IgD-negative memory B cell (primary cell): ENCODE measurements around the gene GPR161. TPM values are rescaled to one million over a fixed set of nuclear protein-coding genes. Genes with fewer than 3 reads are reported as not detected.
A peak's percentile ranks its signal among the peaks of the same experiment; 100 is the strongest.

Source experiments
- H3K27ac Mint-ChIP-seq, 3 donors: one replicate each; pipeline ENCODE4 v1.8.0; 2020 to 2022; ENCODE audit warnings: mild to moderate bottlenecking in 3 of 3, mixed read lengths in 3 of 3, moderate library complexity in 1 of 3
- H3K27me3 Mint-ChIP-seq: one replicate; pipeline ENCODE4 v1.8.0; 2021; ENCODE audit warnings: mixed read lengths
- H3K36me3 Mint-ChIP-seq: one replicate; pipeline ENCODE4 v1.8.0; 2020; ENCODE audit warnings: mild to moderate bottlenecking, mixed read lengths
- H3K4me1 Mint-ChIP-seq, 3 donors: one replicate each; pipeline ENCODE4 v1.8.0; 2020 to 2022; ENCODE audit warnings: mixed read lengths in 3 of 3, mild to moderate bottlenecking in 1 of 3
- H3K4me3 Mint-ChIP-seq, 4 donors: one replicate each; pipeline ENCODE4 v1.8.0; 2020 to 2022; ENCODE audit warnings: mild to moderate bottlenecking in 4 of 4, mixed read lengths in 4 of 4, moderate library complexity in 3 of 4
- H3K9me3 Mint-ChIP-seq, 3 donors: one replicate each; pipeline ENCODE4 v1.8.0; 2020 to 2021; ENCODE audit warnings: mixed read lengths in 3 of 3, mild to moderate bottlenecking in 1 of 3
- polyA plus RNA-seq: library from polyadenylated mRNA; unstranded; fragments of 300-500 nt; fragmentation: Illumina TruSeq; gene quantifications from one replicate; pipeline ENCODE4 v1.2.3, GENCODE V29; 2021

The GPR161 gene
- polyA plus RNA-seq, 1 donor from 2014 or later, result not detected

DNA sequence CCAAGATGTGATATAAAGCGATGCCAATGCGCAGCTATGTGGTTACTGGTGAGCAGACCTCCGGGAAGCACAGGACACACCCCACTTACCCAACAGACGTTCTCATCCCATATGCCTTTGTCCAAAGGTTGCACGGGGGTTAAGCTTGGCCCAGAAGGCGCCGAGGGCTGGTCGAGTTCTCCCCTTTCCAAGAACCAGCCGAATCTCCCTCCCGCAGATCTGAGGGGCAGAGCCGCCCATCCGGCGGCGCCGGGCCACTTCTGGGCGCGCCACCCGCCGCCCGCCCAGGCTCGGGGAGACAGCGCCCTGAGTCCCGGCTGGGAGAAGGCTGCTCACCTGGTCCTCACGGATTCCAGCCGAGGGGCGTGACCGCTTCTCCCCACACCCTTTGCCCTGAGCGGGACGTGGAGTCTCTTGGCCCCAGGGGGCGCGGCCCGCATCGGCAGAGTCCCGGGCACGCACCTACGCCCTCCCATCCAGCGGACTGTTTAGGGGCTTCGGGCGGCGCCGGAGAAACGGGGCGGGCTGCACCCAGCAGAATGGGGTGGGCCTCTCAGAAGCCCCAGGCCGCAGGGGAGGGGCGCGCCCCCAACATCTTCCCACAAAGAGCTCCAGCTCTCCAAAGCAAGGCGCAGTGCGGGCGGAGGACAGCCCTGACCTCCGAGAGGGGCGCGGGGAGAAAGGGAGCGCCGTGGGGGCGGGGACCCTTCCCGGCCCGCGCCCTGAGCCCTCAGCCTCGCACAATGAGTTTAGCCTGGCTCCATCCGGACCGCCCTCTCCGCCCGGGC is 615 bp downstream of the GPR161 start:
- H3K4me3 Mint-ChIP-seq, result peak overlapping the region; percentile 79 to 94 (median 86)
- H3K27ac Mint-ChIP-seq, result peak overlapping the region in 1 of 3 donors; percentile 2
- peaks cover 33% of the 10 kb centered on the region for H3K27me3 Mint-ChIP-seq
- H3K9me3 Mint-ChIP-seq, result no peaks in the 10 kb centered on the region
- peaks cover 4% of the 10 kb centered on the region for H3K36me3 Mint-ChIP-seq
- peaks cover 5 to 14% (median 11%) of the 10 kb centered on the region in 3 donors for H3K4me1 Mint-ChIP-seq

DNA sequence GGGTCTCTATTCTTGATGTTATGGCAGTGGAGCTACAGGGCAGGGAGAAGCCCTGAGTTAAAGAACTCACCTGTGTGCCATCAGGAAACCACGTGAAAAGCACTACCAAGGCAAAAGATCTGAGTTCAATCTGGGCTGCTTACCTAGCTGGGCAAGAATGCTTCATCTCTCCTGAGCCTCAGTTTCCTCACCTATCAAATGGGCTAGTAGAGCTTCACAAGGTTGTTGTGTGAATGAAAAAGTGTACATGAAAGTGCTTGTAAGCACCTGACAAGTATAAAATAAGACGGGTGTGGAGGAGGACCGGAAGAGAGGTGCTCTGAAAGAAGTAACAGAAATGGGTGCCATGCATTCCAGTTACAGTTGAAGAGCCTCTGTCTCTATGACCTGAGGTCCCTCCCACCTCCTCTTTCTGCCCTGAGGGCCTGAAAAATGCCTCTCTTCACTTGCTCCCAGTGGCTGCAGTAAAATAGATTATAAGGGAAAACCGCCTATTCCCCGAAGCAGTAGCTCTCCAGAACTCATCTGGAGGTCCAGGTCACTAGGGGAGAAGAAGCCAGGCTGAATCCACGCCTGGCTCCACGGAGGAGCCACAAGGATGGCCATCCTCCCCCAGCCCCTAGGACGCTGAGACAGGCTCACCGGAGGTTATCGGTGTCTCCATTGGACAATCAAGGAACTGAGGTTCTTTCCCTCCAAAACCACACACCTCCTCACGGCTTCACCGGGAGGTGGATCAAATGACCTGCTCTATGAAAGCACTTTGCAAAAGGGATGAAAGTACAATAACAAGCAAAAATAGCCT is 1.4 kb downstream of the GPR161 start:
- Mint-ChIP-seq H3K9me3 (no peaks in the 10 kb centered on the region), H3K27ac (peak overlapping the region in 1 of 3 donors; percentile 2), H3K27me3 (peaks cover 34% of the 10 kb centered on the region), H3K4me3 (peak overlapping the region; percentile 79 to 94 (median 86)), H3K4me1 (peaks cover 5 to 14% (median 11%) of the 10 kb centered on the region in 3 donors), H3K36me3 (peaks cover 4% of the 10 kb centered on the region)

DNA sequence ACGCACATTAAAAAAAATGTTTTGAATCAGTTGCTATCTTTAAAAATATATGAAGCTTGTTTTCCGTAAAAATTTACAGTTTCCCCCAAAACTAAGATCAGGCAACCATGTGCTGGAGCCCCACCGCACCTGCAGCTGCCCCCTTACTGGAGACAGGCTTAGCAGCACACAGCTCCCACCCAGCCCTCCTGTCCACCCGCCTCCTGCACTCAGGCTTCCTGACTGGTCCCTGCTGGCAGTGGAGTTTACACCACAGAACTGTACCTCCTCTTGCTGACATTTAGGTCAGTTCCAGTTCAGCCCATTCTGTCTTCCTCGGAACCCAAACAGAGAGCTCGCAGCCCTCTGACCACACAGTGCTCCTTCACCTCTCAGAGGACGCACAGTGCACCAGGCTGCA is 2.1 kb downstream of the GPR161 start:
- H3K4me1 Mint-ChIP-seq, result peaks cover 5 to 14% (median 11%) of the 10 kb centered on the region in 3 donors
- H3K27ac Mint-ChIP-seq, result no peak overlapping the region
- no peaks in the 10 kb centered on the region for H3K9me3 Mint-ChIP-seq
- peaks cover 4% of the 10 kb centered on the region for H3K36me3 Mint-ChIP-seq
- H3K27me3 Mint-ChIP-seq, result peaks cover 37% of the 10 kb centered on the region
- peak overlapping the region in 2 of 4 donors; percentile 79 to 88 for H3K4me3 Mint-ChIP-seq

DNA sequence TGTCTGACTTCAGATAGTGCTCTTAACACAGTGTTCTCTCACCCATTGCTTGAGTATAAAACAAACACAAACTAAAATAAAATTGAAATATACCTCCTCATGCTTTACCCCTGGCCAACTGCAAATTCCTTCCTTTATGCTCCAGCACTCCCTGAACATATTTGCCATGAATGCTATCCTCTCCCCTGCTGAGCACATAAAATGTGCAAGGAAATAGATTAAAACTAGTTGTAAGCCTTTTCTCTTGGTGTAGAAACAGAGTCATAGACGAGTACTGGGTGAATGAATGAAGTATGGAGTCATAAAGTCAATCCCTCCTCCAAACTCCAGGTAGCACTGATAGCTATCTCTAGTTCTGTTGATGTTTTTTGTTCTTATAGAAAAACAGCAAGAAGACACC is 2.6 kb downstream of the GPR161 start:
- Mint-ChIP-seq H3K9me3 (no peaks in the 10 kb centered on the region), H3K27me3 (peaks cover 37% of the 10 kb centered on the region), H3K4me3 (peak overlapping the region in 1 of 4 donors; percentile 79), H3K36me3 (peaks cover 4% of the 10 kb centered on the region), H3K27ac (no peak overlapping the region), H3K4me1 (peaks cover 5 to 14% (median 11%) of the 10 kb centered on the region in 3 donors)

DNA sequence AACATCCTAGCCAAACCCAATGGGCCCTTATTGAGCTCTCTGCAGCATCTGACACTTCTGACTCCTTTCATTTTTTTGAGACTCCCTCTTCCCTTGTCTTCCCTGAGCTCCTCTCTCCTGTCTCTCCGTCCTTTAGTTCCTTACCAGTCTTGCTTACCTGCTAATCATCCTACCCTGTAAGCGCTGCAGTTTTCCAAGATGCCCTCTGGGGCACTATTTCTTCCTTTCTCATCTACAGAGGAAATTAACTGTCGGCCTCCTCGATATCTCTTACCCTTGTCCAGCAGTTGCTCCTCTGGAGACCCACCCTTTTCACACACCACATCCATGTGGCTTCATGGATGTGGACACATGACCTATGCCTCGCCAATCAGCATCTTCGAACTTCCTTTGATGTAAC is 6.8 kb downstream of the GPR161 start:
- H3K27me3 Mint-ChIP-seq, result peaks cover 36% of the 10 kb centered on the region
- no peak overlapping the region for H3K4me3 Mint-ChIP-seq
- H3K4me1 Mint-ChIP-seq, result peaks cover 0 to 2% (median 0%) of the 10 kb centered on the region in 3 donors
- H3K9me3 Mint-ChIP-seq, result peaks cover 0 to 3% (median 0%) of the 10 kb centered on the region in 3 donors
- no peak overlapping the region for H3K27ac Mint-ChIP-seq
- H3K36me3 Mint-ChIP-seq, result peaks cover 2% of the 10 kb centered on the region

DNA sequence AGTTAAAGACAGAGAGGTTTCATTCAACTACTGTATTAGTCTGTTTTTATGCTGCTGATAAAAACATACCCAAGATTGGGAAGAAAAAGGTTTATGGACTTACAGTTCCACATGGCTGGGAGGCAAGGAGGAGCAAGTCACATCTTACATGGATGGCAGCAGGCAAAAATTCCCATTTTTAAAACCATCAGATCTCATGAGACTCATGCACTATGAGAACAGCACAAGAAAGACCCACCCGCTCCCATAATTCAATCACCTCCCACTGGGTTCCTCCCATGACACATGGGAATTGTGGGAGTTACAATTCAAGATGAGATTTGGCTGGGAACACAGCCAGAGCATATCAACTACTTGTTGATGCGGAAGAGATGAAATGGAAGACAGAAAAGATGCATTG is 9.2 kb downstream of the GPR161 start:
- peaks cover 2% of the 10 kb centered on the region for H3K36me3 Mint-ChIP-seq
- peaks cover 0 to 6% (median 0%) of the 10 kb centered on the region in 3 donors for H3K9me3 Mint-ChIP-seq
- H3K4me3 Mint-ChIP-seq, result no peak overlapping the region
- H3K4me1 Mint-ChIP-seq, result no peaks in the 10 kb centered on the region
- H3K27me3 Mint-ChIP-seq, result peaks cover 38% of the 10 kb centered on the region
- no peak overlapping the region for H3K27ac Mint-ChIP-seq

DNA sequence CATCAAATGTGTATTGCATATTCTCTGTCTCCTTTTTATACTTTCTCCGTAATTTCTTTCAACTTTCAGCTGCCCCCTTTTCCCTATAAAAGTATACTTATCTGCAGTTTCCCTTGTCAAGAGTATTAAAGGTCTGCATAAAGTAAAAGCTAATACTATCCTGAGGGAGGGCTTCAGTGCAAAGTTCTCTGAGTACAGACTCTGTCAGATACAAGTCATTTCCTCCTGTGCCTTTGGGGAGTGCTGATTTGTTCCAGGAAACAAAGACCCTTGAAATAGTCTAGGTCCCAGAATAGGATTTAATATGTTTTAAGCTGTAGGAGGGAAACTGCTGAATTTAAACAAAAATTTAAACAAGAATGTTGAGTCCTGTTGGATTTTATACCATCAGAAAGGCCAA is 11.7 kb downstream of the GPR161 start:
- Mint-ChIP-seq H3K9me3 (peaks cover 2 to 9% (median 6%) of the 10 kb centered on the region in 3 donors), H3K27me3 (peaks cover 31% of the 10 kb centered on the region), H3K27ac (no peak overlapping the region), H3K4me1 (no peaks in the 10 kb centered on the region), H3K4me3 (no peak overlapping the region), H3K36me3 (no peaks in the 10 kb centered on the region)

DNA sequence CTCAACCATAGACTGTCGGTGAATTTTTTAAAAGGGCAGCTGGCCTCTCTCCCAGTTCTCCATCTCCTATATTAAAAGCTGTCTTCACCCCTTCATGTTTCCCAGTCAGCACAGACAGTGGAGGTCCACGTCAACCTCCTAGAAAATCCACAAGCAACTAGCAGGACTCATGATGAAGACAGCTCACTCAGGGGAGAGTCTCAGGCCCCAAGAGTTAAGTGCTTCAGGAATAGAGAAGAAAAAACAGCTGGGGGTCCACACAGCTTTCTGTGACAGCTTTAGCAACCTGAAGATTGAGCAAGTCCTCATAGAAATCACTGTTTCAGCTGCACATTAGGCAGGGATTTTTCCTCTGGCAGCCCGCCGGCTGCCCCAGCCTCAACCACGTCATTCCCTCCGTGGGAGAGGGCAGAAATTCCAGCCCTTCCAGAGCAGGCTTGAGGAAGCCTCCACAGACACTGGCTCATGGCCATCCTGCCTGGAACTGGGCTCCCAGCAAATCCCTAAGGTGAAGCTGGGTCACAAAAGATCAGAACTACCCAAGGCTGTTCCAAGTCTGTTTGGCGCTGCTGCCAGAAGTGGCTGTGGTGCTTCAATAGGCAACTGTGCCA is 15.2 kb downstream of the GPR161 start:
- Mint-ChIP-seq H3K9me3 (peaks cover 5 to 14% (median 6%) of the 10 kb centered on the region in 3 donors), H3K36me3 (peaks cover 2% of the 10 kb centered on the region), H3K4me1 (no peaks in the 10 kb centered on the region), H3K27ac (no peak overlapping the region), H3K27me3 (peaks cover 23% of the 10 kb centered on the region), H3K4me3 (no peak overlapping the region)

DNA sequence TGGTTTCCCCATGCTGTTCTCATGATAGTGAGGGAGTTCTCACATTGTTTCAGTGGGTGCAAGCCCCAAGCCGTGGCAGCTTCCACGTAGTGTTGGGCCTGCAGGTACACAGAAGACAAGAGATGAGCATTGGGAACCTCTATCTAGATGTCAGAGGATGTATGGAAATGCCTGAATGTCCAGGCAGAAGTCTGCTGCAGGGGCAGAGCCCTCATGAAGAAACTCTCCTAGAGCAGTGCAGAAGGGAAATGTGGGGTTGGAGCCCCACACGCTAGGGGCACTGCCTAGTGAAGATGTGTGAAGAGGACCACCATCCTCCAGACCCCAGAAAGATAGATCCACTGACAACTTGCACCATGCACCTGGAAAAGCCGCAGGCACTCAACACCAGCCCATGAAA is 17.0 kb downstream of the GPR161 start:
- H3K36me3 Mint-ChIP-seq, result peaks cover 2% of the 10 kb centered on the region
- no peak overlapping the region for H3K4me3 Mint-ChIP-seq
- H3K27me3 Mint-ChIP-seq, result peaks cover 19% of the 10 kb centered on the region
- H3K27ac Mint-ChIP-seq, result no peak overlapping the region
- no peaks in the 10 kb centered on the region for H3K4me1 Mint-ChIP-seq
- H3K9me3 Mint-ChIP-seq, result peaks cover 4 to 14% (median 6%) of the 10 kb centered on the region in 3 donors

DNA sequence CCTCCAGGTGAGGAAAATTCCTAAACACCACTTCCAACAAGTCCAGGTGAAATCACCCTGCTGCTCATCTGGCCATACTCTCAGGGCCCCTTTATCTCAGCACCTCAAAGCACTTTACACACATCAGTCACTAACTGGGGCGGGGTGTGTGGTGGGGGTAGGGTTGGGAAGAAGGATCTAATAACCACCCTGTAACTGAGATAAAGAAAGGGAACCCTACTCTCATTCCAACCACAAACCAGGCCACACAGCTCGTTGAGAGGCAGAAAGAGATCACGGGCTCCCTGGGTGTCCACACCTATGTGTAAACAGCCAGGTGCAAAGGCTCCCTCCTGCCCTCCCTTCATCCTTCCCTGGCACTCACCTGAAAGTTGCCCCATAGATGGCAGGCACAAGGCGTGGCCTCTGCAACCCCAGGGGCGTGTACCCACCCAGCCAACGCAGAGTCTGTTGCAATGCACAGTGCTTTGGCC is 20.4 kb downstream of the GPR161 start:
- Mint-ChIP-seq H3K4me3 (no peak overlapping the region), H3K27ac (no peak overlapping the region), H3K9me3 (peaks cover 3 to 14% (median 8%) of the 10 kb centered on the region in 3 donors), H3K4me1 (no peaks in the 10 kb centered on the region), H3K36me3 (peaks cover 2% of the 10 kb centered on the region), H3K27me3 (peaks cover 6% of the 10 kb centered on the region)

DNA sequence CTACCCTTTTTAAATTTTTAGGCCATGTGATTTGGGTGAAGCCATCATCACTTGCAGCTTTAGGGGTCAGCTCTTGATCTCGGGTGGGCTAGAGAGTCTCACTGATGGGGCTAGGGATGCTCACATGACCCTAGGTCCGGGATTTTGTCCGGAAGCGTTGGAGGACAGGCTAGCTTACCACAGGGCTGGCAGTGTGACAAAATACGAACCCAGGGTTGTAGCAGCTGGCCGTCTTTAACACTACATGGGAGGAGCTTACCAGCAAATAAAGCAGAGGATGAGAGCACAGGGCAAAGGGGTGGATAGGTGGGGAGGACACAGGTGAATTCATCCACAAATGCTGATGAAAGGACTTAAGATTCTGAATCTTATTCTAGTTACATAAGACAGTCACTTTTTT is 21.9 kb downstream of the GPR161 start:
- Mint-ChIP-seq H3K27me3 (peaks cover 6% of the 10 kb centered on the region), H3K9me3 (peaks cover 0 to 6% (median 6%) of the 10 kb centered on the region in 3 donors), H3K4me1 (no peaks in the 10 kb centered on the region), H3K36me3 (peaks cover 2% of the 10 kb centered on the region), H3K4me3 (no peak overlapping the region), H3K27ac (no peak overlapping the region)

DNA sequence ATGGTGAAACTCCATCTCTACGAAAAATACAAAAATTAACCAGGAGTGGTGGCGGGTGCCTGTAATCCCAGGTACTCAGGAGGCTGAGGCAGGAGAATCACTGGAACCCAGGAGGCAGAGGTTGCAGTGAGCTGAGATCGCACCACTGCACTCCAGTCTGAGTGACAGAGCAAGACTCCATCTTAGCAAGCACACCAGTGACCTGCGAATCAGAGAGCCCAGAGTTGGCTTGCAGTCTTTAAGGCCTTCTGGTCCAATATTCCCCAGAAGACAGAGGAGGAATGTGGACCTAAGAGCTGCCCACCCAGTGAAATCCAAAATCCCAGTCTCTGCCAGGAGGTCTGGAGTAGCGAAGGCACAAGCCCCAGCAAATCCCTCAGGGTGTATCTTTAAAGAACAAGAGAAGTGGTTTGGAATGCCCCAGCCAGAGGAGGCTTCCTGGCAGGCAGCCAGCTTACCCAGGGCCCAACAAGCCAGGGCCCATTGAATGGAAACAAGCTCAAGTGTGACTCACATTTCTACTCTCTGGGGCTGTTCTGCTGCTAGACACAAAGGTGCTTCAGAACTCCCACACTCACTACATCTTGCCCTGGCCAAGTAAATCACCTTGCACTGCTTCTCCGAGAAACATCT is 23.9 kb downstream of the GPR161 start:
- Mint-ChIP-seq H3K27ac (no peak overlapping the region), H3K4me1 (no peaks in the 10 kb centered on the region), H3K27me3 (peaks cover 6% of the 10 kb centered on the region), H3K4me3 (no peak overlapping the region), H3K36me3 (no peaks in the 10 kb centered on the region), H3K9me3 (peaks cover 0 to 1% (median 0%) of the 10 kb centered on the region in 3 donors)

DNA sequence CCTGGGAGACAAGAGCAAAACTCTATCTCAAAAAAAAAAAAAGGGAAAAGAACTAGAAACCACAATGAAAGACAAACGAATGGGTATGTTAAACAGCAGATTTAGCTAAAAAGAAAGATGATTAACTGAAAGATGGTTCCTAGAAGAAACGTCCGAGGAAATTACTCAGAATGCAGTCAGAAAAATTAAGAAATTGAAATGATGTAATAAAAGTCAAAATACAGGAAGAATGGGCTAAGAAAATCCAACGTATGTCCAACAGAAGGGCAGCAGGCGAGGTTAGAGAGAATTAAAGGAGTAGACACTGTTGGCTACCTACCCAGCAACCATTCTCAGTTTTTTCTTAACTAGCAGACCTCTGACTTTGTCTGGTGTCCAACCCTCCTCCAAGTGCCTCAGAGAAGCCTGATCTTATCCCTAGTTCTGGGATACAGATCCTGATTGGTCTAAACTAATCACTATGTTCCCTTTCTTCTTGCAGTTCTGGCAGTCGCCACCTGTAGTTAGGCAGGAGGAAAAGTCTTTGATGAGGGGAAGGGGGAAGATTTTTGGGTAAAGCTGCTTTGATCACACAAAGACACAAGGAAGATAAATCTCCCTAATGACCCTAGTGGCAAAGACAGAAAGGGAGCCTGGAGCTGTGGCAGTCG is 25.7 kb downstream of the GPR161 start:
- H3K36me3 Mint-ChIP-seq, result no peaks in the 10 kb centered on the region
- H3K9me3 Mint-ChIP-seq, result peaks cover 0 to 1% (median 0%) of the 10 kb centered on the region in 3 donors
- no peak overlapping the region for H3K4me3 Mint-ChIP-seq
- H3K4me1 Mint-ChIP-seq, result no peaks in the 10 kb centered on the region
- H3K27ac Mint-ChIP-seq, result no peak overlapping the region
- H3K27me3 Mint-ChIP-seq, result peaks cover 1% of the 10 kb centered on the region

DNA sequence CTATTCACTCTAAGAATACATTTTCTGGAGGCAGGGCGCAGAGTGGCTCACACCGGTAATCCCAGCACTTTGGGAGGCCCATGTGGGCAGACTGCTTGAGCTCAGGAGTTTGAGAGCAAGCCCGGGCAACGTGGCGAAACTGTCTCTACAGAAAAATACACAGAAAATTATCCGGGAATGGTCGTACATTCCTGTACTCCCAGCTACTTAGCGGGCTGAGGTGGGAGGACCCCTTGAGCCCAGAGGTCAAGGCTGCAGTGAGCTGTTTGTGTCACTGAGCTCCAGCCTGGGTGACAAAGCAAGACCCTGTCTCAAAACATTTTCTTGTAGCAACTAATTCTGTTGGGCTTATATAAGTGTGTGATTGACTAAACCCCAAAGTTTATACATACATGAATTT is 30.5 kb downstream of the GPR161 start:
- Mint-ChIP-seq H3K27me3 (peaks cover 4% of the 10 kb centered on the region), H3K36me3 (no peaks in the 10 kb centered on the region), H3K4me1 (no peaks in the 10 kb centered on the region), H3K9me3 (no peaks in the 10 kb centered on the region), H3K4me3 (no peak overlapping the region), H3K27ac (no peak overlapping the region)
